Muscle of leg (tissue), 11 donors: Measurements from ENCODE around the gene SLC25A40. TPM values are rescaled to one million over a fixed set of nuclear protein-coding genes. Genes with fewer than 3 reads are reported as not detected.
A peak's percentile ranks its signal among the peaks of the same experiment; 100 is the strongest.

Experiments
- DNase-seq: peaks from one replicate; pipeline ENCODE4 v3.0.0; 2013
- H3K27ac ChIP-seq: one replicate; pipeline ENCODE4 v1.5.1; 2013; ENCODE audit warnings: mild to moderate bottlenecking, low read length, control low read depth
- H3K27me3 ChIP-seq: one replicate; pipeline ENCODE4 v1.6.1; 2013; ENCODE audit warnings: low read length; ENCODE audit not compliant: control insufficient read depth, insufficient read depth
- H3K36me3 ChIP-seq: one replicate; pipeline ENCODE4 v1.6.1; 2013; ENCODE audit warnings: low read length; ENCODE audit not compliant: control insufficient read depth, insufficient read depth
- H3K4me1 ChIP-seq: one replicate; pipeline ENCODE4 v1.6.1; 2013; ENCODE audit warnings: low read length; ENCODE audit not compliant: control insufficient read depth, insufficient read depth
- H3K4me3 ChIP-seq: one replicate; pipeline ENCODE4 v1.5.1; 2013; ENCODE audit warnings: low read length, control low read depth
- H3K9me3 ChIP-seq: replicated peaks from 2 replicates; pipeline ENCODE4 v1.6.1; 2013; ENCODE audit warnings: low read depth, low read length; ENCODE audit not compliant: control insufficient read depth
- WGBS: methylation state at CpG from one replicate; pipeline ENCODE4 v1.1.5; 2013; ENCODE audit warnings: missing lambda C conversion rate; ENCODE audit not compliant: insufficient coverage; 5-methylcytosine and 5-hydroxymethylcytosine counted together
- polyA plus RNA-seq, 8 donors: library from polyadenylated mRNA; unstranded; fragments of 120-200 nt; gene quantifications; one replicate each; pipeline versions ENCODE4 v1.2.1 to v1.2.3, GENCODE V29; 2013; ENCODE audit warnings: inconsistent platforms in 1 of 8, low replicate concordance in 1 of 8; ENCODE audit not compliant: insufficient read length in 8 of 8, insufficient read depth in 1 of 8
- total RNA-seq: library from RNA; stranded (reverse); fragments of 120-200 nt; gene quantifications from one replicate; pipeline ENCODE4 v1.2.4, GENCODE V29; 2013

SLC25A40 gene
- total and polyA plus RNA-seq, 9 donors, result 9.6 to 19.2 (median 13.9) TPM

DNA sequence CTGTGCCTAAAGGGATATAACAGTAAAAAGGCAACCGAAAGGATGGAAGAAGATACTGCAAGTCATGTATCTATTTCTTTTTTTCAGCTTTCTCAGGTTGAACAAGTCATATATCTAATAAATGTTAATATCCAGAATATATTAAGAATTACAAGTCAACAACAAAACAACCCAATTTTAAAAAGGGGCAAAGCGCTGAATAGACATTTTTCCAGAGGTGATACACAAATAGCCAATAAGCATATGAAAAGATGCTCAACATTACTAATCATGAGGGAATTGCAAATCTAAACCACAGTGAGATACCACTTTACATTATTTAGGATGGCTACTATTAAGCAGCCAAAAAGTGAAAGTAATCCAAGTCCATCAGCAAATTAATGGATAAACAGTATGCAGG, 23.1 kb upstream of the SLC25A40 start:
- no peak for DNase-seq
- Histone ChIP-seq H3K27me3 (no peaks in the 10 kb centered on the region), H3K27ac (no peak overlapping the region), H3K4me3 (no peak overlapping the region), H3K4me1 (no peaks in the 10 kb centered on the region), H3K9me3 (no peaks in the 10 kb centered on the region), H3K36me3 (peaks cover 4% of the 10 kb centered on the region)
- WGBS, result no CpG with 5 or more reads among the region's 2 CpGs

DNA sequence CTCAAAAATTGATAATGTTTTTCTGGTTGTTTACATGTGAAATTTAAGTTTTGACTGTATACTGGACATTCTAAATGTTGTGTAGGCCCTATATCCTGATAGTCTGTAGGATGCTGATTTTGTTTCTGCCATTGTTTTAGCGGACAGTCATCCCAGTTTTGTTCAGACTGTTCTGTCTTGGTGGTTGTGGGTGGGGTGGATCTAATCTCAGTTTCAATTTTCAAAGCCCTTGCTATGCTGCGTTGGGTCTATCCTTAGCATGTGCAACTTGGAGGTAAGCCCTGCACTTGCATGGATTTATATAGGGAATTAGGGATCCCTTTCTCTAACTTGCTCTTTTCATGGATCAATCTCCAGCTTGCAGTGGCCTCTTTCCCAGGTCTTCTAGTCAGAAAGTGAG, 19.2 kb upstream of the SLC25A40 start:
- DNase-seq, result no peak
- no peak overlapping the region for H3K27ac ChIP-seq
- H3K36me3 ChIP-seq, result no peaks in the 10 kb centered on the region
- no peaks in the 10 kb centered on the region for H3K9me3 ChIP-seq
- WGBS, result 83% methylated on average over 2 of the region's 2 CpGs
- no peaks in the 10 kb centered on the region for H3K27me3 ChIP-seq
- no peaks in the 10 kb centered on the region for H3K4me1 ChIP-seq
- H3K4me3 ChIP-seq, result no peak overlapping the region

DNA sequence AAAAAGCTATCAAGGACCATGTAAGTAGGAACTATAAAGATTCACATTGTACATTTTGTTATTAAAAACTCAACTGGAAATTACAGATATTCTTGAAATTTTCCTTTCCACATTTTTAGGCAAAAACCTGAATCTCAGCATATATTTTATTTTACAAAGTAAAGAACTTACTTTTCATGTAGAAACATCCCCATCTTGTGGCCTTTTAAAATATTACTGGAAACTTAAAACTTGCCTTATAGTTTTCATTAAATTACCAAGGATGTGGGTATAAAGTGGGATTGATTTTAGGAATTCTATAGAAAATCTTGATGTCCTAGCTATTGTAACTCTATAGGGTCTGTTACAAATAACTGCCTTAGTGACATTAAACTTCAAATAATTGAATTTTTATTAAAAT, 10.7 kb upstream of the SLC25A40 start:
- Histone ChIP-seq H3K9me3 (no peaks in the 10 kb centered on the region), H3K36me3 (peaks cover 2% of the 10 kb centered on the region)

DNA sequence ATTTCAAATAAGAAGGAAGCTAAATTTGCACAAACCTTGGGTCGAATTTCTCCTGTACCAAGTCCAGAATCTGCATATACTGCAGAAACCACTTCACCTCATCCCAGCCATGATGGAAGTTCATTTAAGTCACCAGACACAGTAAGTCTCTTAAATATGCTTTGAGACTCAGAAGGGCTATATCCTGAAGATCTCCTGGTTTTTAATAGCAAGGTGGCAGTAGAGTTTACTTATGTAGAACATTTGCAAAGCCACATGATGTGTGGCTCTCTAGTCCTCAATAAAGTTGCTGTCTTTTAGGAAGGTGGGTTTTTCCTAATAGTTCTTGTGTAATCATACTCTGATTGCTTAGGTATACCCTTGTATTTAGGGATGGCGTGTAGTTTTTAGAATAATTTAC, 8.9 kb upstream of the SLC25A40 start:
- Histone ChIP-seq H3K9me3 (no peaks in the 10 kb centered on the region), H3K4me1 (no peaks in the 10 kb centered on the region), H3K27ac (no peak overlapping the region), H3K4me3 (no peak overlapping the region), H3K36me3 (peaks cover 2% of the 10 kb centered on the region), H3K27me3 (no peaks in the 10 kb centered on the region)
- no CpG with 5 or more reads among the region's 2 CpGs for WGBS
- DNase-seq, result no peak

More for the DNA sequence above, 10.7 kb upstream of the SLC25A40 start:
- Histone ChIP-seq H3K4me1 (no peaks in the 10 kb centered on the region), H3K27me3 (no peaks in the 10 kb centered on the region), H3K4me3 (no peak overlapping the region), H3K27ac (no peak overlapping the region)
- peak; percentile 65 for DNase-seq

DNA sequence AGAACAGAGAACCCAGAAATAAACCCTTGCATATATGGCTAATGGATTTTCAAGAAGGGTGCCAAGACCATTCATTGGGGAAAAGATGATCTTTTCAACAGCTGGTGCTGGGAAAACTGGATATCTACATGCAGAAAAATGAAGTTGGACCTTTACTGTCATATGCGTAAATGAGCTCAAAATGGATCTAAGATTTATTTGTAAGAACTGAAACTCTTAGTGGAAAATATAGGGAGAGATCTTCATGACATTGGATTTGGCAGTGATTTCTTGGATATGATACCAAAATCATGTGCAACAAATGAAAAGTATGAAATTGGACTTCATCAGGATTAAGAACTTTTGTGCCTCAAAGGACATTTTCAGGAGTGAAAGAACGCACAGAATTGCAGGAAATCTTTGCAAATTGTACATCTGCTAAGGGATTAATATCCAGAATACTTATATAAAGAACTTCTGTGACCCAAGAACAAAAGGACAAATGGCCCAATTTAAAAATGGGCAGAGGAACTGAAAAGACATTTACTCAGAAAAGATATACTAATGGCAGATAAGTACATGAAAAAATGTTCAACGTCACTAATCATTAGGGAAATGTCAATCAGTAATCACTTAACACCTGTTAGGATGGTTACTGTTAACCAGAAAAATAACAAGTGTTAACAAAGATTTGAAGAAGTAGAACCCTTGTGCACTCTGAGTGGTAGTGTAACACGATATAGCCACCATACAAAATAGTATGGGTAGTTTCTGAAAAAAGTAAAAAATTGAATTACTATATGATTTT, 6.2 kb upstream of the SLC25A40 start:
- WGBS, result no CpG with 5 or more reads among the region's 4 CpGs
- no peak overlapping the region for H3K4me3 ChIP-seq
- H3K27me3 ChIP-seq, result no peaks in the 10 kb centered on the region
- H3K36me3 ChIP-seq, result peaks cover 4% of the 10 kb centered on the region
- no peaks in the 10 kb centered on the region for H3K4me1 ChIP-seq
- DNase-seq, result peak; percentile 87
- no peaks in the 10 kb centered on the region for H3K9me3 ChIP-seq
- H3K27ac ChIP-seq, result peak overlapping the region; percentile 37

DNA sequence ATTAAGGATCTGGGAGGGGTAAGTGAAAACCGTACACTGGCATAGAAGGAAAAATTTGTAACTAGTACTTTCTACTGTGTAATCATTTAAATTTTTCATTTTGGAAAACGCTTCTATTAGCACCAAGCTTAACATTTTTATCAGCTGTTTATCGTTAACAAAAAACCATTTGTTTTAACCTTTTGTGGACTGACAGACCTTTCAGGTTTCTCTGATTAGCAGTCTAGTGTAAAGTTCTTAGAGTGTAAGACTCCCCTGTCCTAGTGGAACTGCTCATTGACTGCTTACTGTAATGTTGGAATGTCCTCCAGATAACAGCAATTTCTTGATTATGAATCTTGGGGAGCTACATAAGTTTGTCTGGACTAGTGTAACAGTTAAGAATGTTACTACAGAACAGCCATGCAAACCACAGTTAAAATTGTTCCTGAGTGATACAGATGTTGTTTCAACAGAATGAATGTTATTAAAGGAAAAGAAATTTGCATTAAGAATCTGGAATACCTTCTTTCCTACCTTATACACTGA, 2.1 kb upstream of the SLC25A40 start:
- Histone ChIP-seq H3K27ac (no peak overlapping the region), H3K4me3 (no peak overlapping the region), H3K9me3 (no peaks in the 10 kb centered on the region), H3K27me3 (no peaks in the 10 kb centered on the region), H3K4me1 (peaks cover 2% of the 10 kb centered on the region), H3K36me3 (peaks cover 4% of the 10 kb centered on the region)
- WGBS, result no CpG with 5 or more reads among the region's 3 CpGs
- no peak for DNase-seq

DNA sequence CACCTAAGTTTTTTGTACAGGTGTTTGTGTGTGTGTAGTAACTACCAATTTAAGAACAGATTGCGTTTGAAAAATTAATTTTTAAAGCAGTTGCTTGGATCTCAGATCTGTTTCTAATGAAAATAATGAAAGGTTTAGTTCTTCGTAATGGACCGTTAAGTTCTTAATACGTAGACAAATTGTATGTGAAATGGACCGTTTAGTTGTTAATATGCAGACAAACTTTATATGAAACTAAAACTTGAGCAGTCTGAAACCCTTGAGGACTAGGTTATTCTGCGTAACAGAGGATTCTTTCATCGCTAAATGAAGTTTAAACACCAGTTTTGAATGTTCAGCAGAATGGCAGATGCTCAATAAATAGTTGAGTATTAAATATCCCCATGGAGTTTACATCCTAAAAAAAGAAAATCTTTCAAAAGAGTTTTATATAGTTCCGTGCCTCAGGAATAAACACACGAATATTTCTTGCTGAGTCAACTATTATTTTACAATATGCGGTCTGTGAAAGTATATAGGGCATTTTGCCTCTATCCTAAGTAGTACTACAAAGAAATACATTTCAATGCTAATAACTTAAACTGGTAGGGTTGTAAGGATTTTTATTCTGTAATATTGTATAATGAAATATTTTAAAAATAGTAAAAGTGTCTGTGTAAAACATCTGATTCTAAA, 1.3 kb upstream of the SLC25A40 start:
- peak; percentile 23 for DNase-seq
- WGBS, result 6% methylated on average over 3 of the region's 10 CpGs
- peaks cover 4% of the 10 kb centered on the region for H3K36me3 ChIP-seq
- peak overlapping the region; percentile 93 for H3K4me3 ChIP-seq
- H3K27me3 ChIP-seq, result no peaks in the 10 kb centered on the region
- H3K4me1 ChIP-seq, result peaks cover 2% of the 10 kb centered on the region
- H3K9me3 ChIP-seq, result peaks cover 2% of the 10 kb centered on the region
- H3K27ac ChIP-seq, result peak overlapping the region; percentile 99

DNA sequence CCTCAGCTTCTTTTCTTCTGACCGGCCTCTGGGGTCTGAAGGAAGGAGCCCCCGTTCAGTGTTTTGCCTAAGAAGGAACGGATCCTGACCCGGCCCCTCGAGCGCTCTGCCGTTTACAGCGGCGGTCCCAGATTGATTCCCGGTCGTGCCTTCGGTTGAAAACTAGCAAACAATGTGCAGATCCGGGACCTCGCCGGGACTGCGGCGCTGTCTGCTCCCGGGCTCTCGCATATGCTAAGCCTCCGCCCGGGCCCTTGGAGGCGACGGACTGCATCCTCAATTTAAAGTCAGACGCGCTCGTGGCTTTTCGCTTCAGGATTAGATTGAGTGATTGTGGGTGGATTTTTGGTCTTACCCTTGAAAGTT, 692 bp upstream of the SLC25A40 start:
- Histone ChIP-seq H3K27ac (peak overlapping the region; percentile 99), H3K27me3 (no peaks in the 10 kb centered on the region), H3K4me1 (peaks cover 2% of the 10 kb centered on the region), H3K4me3 (peak overlapping the region; percentile 93), H3K36me3 (peaks cover 4% of the 10 kb centered on the region), H3K9me3 (peaks cover 4% of the 10 kb centered on the region)
- WGBS, result 0% methylated on average over 23 of the region's 27 CpGs
- DNase-seq, result peak; percentile 78

DNA sequence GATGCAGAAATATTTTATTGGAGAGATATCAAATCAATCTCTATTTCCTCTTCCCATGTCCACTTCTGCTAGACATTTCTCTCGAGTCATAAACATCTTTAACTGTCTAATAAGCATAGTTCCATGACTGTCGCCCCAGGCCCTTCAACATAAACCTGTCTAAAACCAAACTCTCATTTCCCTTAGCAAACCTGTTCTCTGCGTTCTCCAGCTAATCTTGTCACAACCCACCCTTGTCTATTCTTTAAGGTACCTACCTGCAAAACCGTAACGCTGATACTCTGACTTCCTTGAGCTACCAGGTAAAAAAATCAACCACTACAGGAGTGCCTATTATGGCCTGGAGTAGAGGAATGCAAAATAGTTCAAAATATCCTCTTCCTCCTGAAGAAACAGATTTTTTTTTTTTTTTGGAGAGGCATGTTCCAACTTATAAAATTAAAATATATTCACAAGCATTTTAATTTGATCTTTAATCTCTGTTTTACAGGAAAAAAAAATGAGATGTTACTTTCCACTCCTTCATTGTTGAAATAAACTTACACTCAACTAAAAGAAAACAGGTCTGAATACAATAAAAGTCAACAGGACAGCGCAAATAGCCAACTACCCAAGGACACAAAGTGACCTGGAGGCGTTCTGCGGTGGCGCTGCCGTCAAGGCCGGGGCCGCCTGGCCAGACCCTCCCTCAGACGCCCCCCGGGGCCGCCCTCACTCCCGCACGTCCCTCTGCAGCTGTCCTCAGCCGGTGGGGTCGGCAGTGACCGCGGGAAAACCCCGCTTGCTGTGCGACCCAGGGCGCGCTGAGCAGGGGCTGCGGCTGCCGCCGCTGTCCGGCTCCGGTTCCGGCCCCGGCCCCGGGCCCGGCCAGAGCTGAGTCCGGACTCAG, 765 bp downstream of the SLC25A40 start:
- peaks cover 7% of the 10 kb centered on the region for H3K36me3 ChIP-seq
- DNase-seq, result peak; percentile 56

DNA sequence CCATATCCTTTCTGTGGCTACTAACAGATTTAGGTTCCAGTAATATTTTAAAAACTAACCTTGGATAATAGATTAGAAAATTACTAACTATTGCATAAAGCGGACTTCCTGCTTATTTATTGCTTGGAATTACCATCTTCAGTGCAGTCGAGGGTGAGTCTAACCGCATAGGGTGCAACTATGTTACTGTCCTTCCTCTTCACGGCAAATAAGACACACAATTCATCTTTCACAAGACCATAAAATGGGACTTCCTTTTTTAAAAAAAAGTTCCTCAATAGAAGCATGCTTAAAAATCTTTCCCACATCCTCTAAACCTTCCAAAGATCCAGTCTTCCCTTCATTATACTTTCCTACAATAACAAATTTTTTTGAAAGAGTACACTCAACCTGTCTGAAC, 2.1 kb downstream of the SLC25A40 start:
- H3K4me1 ChIP-seq, result peaks cover 2% of the 10 kb centered on the region
- DNase-seq, result peak; percentile 24
- peaks cover 4% of the 10 kb centered on the region for H3K36me3 ChIP-seq
- H3K27me3 ChIP-seq, result no peaks in the 10 kb centered on the region
- WGBS, result 77% methylated on average over 3 of the region's 4 CpGs
- H3K9me3 ChIP-seq, result peaks cover 22% of the 10 kb centered on the region
- H3K27ac ChIP-seq, result no peak overlapping the region
- H3K4me3 ChIP-seq, result no peak overlapping the region

More for the DNA sequence above, 765 bp downstream of the SLC25A40 start:
- Histone ChIP-seq H3K9me3 (peaks cover 17% of the 10 kb centered on the region), H3K4me3 (peak overlapping the region; percentile 93), H3K27me3 (no peaks in the 10 kb centered on the region), H3K27ac (peak overlapping the region; percentile 99), H3K4me1 (peaks cover 2% of the 10 kb centered on the region)
- WGBS, result 2% methylated on average over 32 of the region's 35 CpGs
